NK-92 (cell line): ENCODE measurements around the gene PARD6B.
"Not testable (repeated sequence)": the region's sequence is repeated elsewhere in the genome, so short reads cannot be mapped to it uniquely, and the experiment has no call there.

Experiments
- DNase-seq: peaks from one replicate; lab custom pipeline; 2025; ENCODE audit not compliant: unreplicated experiment; lab: John Stamatoyannopoulos, UW

Gene PARD6B

DNA sequence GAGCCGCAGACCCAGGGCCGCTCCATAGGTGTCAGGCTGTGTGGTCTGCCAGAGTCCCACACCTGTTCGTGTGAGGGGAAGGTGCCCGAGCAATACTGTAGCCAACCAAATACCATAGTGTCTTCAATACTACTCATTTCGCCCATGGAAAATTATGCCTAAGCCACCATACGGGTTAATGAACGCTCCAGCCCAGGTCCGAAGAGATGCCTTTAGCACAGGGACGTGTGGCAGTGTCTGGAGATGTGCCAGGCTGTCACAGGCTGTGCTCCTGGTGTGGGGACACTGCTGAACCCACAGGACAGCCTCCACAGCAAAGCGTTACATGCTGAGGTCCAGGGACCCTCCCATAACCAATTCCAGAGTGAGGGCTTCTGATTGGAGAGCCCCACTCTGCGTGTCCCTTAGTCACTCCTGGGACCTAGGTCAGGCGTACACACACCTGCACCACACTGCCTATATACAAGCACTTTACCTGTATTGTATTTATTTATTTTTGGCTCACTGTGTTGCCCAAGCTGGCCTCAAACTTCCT lies 38.2 kb downstream of the PARD6B start:
- DNase-seq, result not testable (repeated sequence)

GRCh38 chr20:50771419-50772080 lies 40.2 kb downstream of the PARD6B start:
- DNase-seq, result not testable (repeated sequence)

DNA sequence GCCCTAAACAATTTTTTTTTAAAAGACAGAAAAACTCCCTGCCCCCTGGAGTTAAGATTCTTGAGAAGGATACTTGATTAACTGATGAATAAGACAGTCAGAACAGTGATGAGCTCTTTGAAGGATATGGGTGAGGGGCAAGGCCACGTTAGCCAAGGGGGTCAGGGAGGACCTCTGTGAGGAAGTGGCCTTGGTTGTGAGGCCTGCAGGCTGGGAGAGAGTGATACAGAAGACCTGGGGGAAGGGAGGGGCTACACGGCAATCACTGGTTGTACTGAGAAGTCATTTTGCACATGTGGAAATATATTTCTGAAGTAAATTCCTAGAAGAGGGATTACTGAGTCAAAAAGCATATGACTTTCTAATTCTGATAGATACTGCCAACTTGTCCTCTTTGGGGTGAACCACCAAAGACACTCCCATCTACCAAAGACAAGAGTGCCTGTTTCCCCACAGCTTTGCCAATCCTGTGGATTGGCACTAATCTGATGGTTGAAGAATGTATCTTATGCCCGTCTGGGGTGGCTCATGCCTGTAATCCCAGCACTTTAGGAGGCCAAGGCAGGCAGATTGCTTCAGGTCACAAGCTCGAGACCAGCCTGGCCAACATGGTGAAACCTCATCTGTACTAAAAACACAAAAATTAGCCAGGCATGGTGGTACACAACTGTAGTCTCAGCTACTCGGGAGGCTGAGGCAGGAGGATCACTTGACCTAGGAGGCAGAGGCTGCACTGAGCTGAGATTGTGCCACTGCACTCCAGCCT lies 41.2 kb downstream of the PARD6B start:
- DNase-seq, result no peak

DNA sequence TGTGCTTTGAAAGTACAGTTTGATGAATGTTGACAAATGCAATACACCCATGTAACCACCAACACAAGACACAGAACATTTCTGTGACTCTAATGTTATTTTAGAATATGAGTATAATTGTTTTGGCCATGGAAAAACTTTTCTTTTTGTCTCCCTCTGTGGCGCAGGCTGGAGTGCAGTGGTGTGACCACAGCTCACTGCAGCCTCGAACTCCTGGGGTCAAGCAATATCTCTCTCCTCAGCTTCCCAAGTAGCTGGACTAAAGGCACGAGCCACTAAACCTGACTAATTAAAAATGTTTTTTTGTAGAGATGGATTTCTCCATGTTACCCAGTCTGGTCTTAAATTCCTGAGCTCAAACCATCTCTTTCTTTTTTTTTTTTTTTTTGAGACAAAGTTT lies 43.1 kb downstream of the PARD6B start:
- DNase-seq, result no peak

- DNase-seq, result no peak
Measured at GRCh38 chr20:50776122-50776817, 44.9 kb downstream of the PARD6B start.

DNA sequence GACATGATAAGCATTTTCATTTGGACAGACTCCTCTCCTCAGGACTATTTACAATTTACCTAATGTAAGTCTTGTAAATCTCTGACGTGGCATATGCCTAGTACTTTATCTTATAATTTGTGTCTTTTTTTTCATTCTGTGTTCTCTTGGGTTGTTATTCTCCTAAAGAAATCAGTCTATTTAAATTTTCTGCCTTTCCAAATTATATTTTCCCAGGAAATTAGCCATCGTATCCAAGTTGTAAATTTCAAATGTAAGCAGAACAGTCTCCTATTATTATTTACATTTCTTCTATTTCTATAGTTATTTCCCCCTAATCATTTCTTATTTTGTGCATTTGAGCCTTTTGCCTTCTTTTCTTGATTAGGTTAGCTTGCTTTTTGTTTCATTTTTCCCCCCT lies 46.0 kb downstream of the PARD6B start:
- no peak for DNase-seq

DNA sequence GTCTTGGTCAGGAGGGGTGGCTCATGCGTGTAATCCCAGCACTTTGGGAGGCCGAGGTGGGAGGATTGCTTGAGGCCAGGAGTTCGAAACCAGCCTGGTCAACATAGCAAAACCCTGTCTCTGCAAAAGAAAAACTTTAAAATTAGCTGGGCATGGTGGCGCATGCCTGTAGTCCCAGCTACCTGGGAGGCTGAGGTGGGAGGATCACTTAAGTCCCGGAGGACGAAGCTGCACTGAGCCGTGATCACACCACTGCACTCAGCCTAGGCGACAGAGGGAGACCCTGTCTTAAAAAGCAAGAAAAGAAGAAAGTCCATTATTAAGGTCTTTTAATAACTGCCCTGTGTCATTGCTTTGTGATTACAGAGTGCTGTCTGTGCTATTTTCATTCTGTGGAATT lies 47.6 kb downstream of the PARD6B start:
- not testable (repeated sequence) for DNase-seq

DNA sequence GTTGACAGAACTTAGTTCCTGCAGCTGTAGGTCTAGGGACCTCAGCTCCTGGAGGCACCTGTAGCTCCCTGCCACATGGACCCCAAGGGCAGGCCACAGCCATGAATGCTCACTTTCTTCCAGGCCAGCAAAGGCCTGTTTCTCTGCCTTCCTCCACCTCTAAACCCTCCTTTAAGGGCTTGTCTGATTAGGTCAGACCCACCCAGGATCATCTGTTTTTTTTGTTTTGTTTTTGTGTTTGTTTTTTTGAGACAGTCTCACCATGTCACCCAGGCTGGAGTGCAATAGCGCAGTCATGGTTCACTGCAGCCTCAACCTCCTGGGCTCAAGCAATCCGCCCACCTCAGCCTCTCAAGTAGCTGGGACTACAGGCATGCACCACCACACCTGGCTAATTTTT lies 52.0 kb downstream of the PARD6B start:
- DNase-seq, result no peak

DNA sequence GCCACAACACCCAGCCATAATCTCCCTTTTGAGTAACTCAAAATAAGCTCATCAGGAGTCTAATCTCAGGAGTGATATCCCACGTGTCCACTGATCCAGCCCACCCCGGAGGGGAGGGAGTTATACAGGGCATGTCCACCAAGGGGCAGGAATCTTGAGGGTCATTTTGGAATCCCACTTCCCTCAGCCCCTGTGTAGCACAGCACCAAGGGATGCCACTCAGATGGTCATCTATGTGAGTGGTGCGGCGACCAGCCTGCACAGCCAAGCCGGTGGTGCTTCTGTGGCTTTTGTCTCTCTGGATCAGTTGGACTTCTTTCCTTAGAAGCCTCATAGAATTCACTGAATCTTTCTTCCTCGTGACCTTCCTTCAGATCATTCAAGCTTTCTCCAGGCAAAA lies 52.5 kb downstream of the PARD6B start:
- DNase-seq, result no peak

GRCh38 chr20:50784464-50784863 lies 53.1 kb downstream of the PARD6B start:
- DNase-seq, result no peak

GRCh38 chr20:50786703-50787102 lies 55.3 kb downstream of the PARD6B start:
- DNase-seq, result no peak

DNA sequence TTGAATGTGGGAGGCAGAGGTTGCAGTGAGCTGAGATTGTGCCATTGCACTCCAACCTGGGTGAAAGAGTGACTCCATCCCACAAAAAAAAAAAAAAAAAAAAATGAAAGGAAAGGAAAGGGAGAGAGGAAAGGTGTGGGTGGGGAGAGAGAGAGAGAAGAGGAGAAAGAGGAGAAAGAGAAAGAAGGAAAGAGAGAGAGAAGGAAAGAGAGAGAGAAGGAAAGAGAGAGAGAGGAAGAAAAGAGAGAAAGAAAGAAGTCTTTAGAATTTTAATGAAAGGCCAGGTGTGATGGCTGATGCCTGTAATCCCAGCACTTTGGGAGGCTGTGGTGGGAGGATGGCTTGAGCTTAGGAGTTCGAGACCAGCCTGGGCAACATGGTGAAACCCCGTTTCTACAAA lies 55.8 kb downstream of the PARD6B start:
- no peak for DNase-seq

GRCh38 chr20:50788045-50788991 lies 56.9 kb downstream of the PARD6B start:
- DNase-seq, result no peak

GRCh38 chr20:50789968-50790650 lies 58.7 kb downstream of the PARD6B start:
- no peak for DNase-seq

DNA sequence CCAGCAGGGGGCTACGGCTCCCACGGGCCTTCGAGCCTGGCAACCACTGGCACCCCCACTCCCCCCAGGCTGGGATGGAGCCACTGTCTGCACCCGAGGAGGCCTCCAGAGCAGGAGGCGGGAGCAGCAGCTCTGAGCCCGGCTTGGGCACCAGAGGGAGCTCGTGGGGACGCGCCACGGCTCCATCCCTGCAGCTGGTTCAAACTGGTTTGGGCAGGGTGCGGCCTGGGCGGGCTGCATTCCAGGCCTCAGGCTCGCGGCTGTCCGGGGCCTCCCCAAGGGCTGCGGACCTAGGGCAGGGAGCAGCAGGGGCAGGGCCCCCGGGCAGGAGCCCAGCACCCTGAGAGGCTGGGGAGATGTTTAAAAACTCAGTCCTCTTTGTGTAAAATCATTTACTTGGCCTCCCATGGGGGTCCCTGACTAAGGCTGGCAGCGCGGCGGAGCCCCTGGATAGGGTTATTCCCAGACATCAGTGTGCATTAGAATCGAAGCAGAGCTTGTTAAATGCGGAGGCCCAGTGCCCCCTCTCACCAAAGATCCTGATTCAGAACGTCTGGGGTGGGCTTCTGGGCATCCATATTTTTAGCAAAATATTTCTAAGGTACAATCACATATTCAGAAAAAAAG lies 59.4 kb downstream of the PARD6B start:
- DNase-seq, result no peak

DNA sequence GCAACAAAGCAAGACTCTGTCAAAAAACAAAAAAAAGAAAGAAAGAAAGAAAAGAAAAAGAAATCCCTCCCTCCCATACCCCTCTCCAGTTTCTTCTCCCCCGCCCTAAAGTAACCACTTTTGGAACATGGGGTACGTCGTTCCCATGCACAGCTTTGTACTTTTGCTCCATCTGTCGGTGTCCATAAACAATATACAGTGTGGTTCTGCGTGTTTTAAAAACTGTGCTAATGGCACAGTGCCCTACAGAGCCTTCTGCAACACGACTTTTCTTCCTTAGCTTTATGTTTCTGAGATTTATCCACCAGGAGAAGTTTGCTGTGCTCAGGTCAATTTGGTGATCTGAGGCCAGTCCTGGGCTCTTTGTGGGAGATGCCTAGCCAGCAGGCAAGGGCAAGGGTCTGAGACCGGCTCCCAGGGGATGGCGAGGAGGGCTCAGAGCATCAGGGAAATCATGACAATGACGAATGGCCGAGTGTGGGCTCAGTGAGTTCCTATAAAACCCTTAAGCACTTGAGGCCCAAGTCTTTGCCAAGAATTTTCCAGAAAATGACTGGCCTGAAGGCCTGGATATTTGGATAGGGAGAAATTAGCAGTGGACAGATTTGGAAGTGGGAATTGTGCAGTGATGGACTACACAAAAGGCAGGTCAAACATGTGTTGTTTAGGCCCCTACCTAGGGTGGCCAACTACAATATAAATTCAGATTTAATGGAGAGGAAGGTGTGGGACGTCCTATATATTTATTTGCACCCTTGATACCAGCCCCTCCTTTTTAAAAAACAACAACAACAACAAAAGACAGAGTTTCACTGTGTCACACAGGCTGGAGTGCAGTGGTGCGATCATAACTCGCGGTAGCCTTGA lies 61.6 kb downstream of the PARD6B start:
- no peak for DNase-seq

DNA sequence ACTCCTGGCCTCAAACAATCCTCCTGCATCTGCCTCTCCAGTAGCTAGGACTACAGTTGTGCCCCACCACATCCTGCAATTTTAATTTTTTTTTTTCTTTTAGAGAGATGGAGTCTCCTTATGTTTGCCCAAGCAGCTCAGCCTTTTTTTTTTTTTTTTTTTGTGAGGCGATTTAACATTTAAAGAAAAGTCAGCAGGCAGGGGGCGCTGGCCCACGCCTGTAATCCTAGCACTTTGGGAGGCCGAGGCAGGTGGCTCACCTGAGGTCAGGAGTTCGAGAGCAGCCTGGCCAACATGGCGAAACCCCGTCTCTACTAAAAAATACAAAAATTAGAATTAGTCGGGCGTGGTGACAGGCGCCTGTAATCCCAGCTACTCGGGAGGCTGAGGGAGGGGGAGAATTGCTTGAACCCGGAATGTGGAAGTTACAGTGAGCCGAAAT lies 62.2 kb downstream of the PARD6B start:
- DNase-seq, result not testable (repeated sequence)

DNA sequence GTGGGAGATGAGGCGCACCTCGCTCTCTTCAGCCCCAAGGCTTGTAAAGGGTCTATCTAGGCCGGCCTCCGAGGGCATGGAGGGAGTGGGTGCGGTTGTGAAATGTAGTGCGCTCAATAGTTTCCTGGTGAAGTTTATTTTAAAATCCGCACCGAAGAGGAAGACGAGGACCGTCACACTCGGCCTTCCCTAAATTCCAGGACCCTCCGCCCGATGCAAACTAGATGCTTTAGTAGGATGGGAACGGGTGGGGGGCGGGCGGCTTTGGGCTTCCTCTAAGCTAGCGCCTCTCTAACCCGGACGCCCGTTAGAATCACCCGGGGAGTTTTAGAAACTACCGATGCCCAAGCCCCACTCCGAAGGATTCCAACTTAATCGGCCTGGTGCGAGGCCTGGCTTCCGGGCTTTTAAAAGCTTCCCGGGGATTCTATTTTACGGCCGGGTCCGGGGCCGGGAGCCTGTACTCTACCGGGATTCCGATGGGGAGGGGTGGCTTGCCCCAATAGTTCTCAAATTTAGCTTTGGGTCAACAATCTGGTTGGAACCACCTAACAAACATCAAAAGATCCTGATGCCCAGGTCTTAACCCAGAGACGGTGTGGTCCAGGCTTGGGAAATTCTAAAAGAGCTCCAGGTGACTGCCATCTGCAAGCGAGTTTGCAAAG lies 62.9 kb downstream of the PARD6B start:
- no peak for DNase-seq
